HG02763 (cell line): ENCODE data around the gene PSG6.
"Not testable (repeated sequence)": the region's sequence is repeated elsewhere in the genome, so short reads cannot be mapped to it uniquely, and the experiment has no call there.

Experiments used
- ATAC-seq: cut with Tn5 transposase; IDR thresholded peaks from one replicate; pipeline ENCODE4 v1.9.1; 2021; ENCODE audit warnings: mild to moderate bottlenecking, moderate library complexity; ENCODE audit not compliant: unreplicated experiment

The PSG6 gene

GRCh38 chr19:42853231-42853630 is 64.5 kb downstream of the PSG6 start:
- not testable (repeated sequence) for ATAC-seq

GRCh38 chr19:42852821-42853220 is 64.9 kb downstream of the PSG6 start:
- ATAC-seq, result not testable (repeated sequence)
